CD4-positive, alpha-beta T cell treated with Interleukin-12 subunit alpha and Interleukin-12 subunit beta, for 1 hour (primary cell): ENCODE data around the gene GMDS.
A peak's percentile ranks its signal among the peaks of the same experiment; 100 is the strongest.

ENCODE experiments used
- DNase-seq: peaks from one replicate; pipeline ENCODE4 v3.0.0-alpha.2; 2020

Gene GMDS

GRCh38 chr6:2086326-2086965, 159.0 kb downstream of the GMDS start:
- no peak for DNase-seq

- no peak for DNase-seq
Observed at GRCh38 chr6:2085657-2086056, 159.7 kb downstream of the GMDS start.

GRCh38 chr6:2081155-2082138, 164.0 kb downstream of the GMDS start:
- DNase-seq, result peak; percentile 0

GRCh38 chr6:2078888-2079287, 166.5 kb downstream of the GMDS start:
- DNase-seq, result no peak

- DNase-seq, result no peak
Observed at GRCh38 chr6:2077826-2078225, 167.6 kb downstream of the GMDS start.

- no peak for DNase-seq
Observed at GRCh38 chr6:2073476-2073875, 171.9 kb downstream of the GMDS start.

- DNase-seq, result no peak
Observed at GRCh38 chr6:2072453-2072852, 173.0 kb downstream of the GMDS start.

GRCh38 chr6:2063547-2063946, 181.9 kb downstream of the GMDS start:
- no peak for DNase-seq

- no peak for DNase-seq
Observed at GRCh38 chr6:2061880-2062279, 183.5 kb downstream of the GMDS start.

- no peak for DNase-seq
Observed at GRCh38 chr6:2055911-2056310, 189.5 kb downstream of the GMDS start.

GRCh38 chr6:2055143-2055542, 190.3 kb downstream of the GMDS start:
- DNase-seq, result no peak

GRCh38 chr6:2054516-2055067, 190.8 kb downstream of the GMDS start:
- no peak for DNase-seq

- no peak for DNase-seq
Observed at GRCh38 chr6:2053691-2054090, 191.7 kb downstream of the GMDS start.

GRCh38 chr6:2047855-2048254, 197.6 kb downstream of the GMDS start:
- no peak for DNase-seq

- no peak for DNase-seq
Observed at GRCh38 chr6:2044192-2044591, 201.2 kb downstream of the GMDS start.

- DNase-seq, result no peak
Observed at GRCh38 chr6:2042956-2043648, 202.3 kb downstream of the GMDS start.

- peak; percentile 45 for DNase-seq
Observed at GRCh38 chr6:2038092-2038491, 207.3 kb downstream of the GMDS start.

- no peak for DNase-seq
Observed at GRCh38 chr6:2037237-2037926, 208.0 kb downstream of the GMDS start.

GRCh38 chr6:2036710-2037023, 208.7 kb downstream of the GMDS start:
- DNase-seq, result no peak

- DNase-seq, result no peak
Observed at GRCh38 chr6:2035826-2036709, 209.3 kb downstream of the GMDS start.

GRCh38 chr6:2035046-2035445, 210.4 kb downstream of the GMDS start:
- DNase-seq, result no peak

GRCh38 chr6:2034256-2034655, 211.1 kb downstream of the GMDS start:
- no peak for DNase-seq
